ENCODE data around the gene GPSM1. TPM values are rescaled to one million over a fixed set of nuclear protein-coding genes. Genes with fewer than 3 reads are reported as not detected.

The GPSM1 gene
- total RNA-seq, 2 experiments from 2014 or later, result 9.1 to 11.0 TPM

- Mint-ChIP-seq H3K9me3 (no peaks in the 10 kb centered on the region), H3K36me3 (no peaks in the 10 kb centered on the region), H3K27ac (no peak overlapping the region), H3K4me1 (no peaks in the 10 kb centered on the region), H3K27me3 (no peaks in the 10 kb centered on the region), H3K4me3 (no peak overlapping the region)
- no peak for DNase-seq
These were observed 28.5 kb downstream of the GPSM1 start for GRCh38 chr9:136355616-136356557.

GRCh38 chr9:136357202-136357725 is 29.9 kb downstream of the GPSM1 start:
- no peak for DNase-seq
- Mint-ChIP-seq H3K27ac (no peak overlapping the region), H3K9me3 (no peaks in the 10 kb centered on the region), H3K4me1 (no peaks in the 10 kb centered on the region), H3K36me3 (no peaks in the 10 kb centered on the region), H3K27me3 (no peaks in the 10 kb centered on the region), H3K4me3 (no peak overlapping the region)

- no peaks in the 10 kb centered on the region for H3K36me3 Mint-ChIP-seq
- no peaks in the 10 kb centered on the region for H3K27me3 Mint-ChIP-seq
- peaks cover 2% of the 10 kb centered on the region for H3K4me1 Mint-ChIP-seq
- no peaks in the 10 kb centered on the region for H3K9me3 Mint-ChIP-seq
- H3K27ac Mint-ChIP-seq, result no peak overlapping the region
- no peak overlapping the region for H3K4me3 Mint-ChIP-seq
- no peak for DNase-seq
These were observed 30.7 kb downstream of the GPSM1 start for GRCh38 chr9:136358016-136358415.

- Mint-ChIP-seq H3K4me3 (no peak overlapping the region), H3K9me3 (no peaks in the 10 kb centered on the region), H3K27me3 (no peaks in the 10 kb centered on the region), H3K27ac (no peak overlapping the region), H3K36me3 (no peaks in the 10 kb centered on the region), H3K4me1 (peaks cover 2% of the 10 kb centered on the region)
- DNase-seq, result no peak
These were observed 31.5 kb downstream of the GPSM1 start for GRCh38 chr9:136358888-136359287.

GRCh38 chr9:136359774-136360718 is 32.7 kb downstream of the GPSM1 start:
- Mint-ChIP-seq H3K27ac (no peak overlapping the region), H3K4me1 (peaks cover 2% of the 10 kb centered on the region), H3K9me3 (no peaks in the 10 kb centered on the region), H3K4me3 (no peak overlapping the region), H3K36me3 (no peaks in the 10 kb centered on the region), H3K27me3 (no peaks in the 10 kb centered on the region)
- no peak for DNase-seq

- Mint-ChIP-seq H3K4me1 (peaks cover 2% of the 10 kb centered on the region), H3K4me3 (no peak overlapping the region), H3K27me3 (no peaks in the 10 kb centered on the region), H3K36me3 (no peaks in the 10 kb centered on the region), H3K9me3 (no peaks in the 10 kb centered on the region), H3K27ac (no peak overlapping the region)
- DNase-seq, result no peak
These were observed 33.9 kb downstream of the GPSM1 start for GRCh38 chr9:136361047-136361753.

GRCh38 chr9:136361754-136362449 is 34.6 kb downstream of the GPSM1 start:
- DNase-seq, result no peak
- Mint-ChIP-seq H3K4me3 (no peak overlapping the region), H3K4me1 (peaks cover 2% of the 10 kb centered on the region), H3K36me3 (no peaks in the 10 kb centered on the region), H3K27ac (no peak overlapping the region), H3K9me3 (no peaks in the 10 kb centered on the region), H3K27me3 (no peaks in the 10 kb centered on the region)

- Mint-ChIP-seq H3K9me3 (no peaks in the 10 kb centered on the region), H3K27me3 (no peaks in the 10 kb centered on the region), H3K27ac (peak overlapping the region; percentile 29), H3K4me3 (no peak overlapping the region), H3K36me3 (no peaks in the 10 kb centered on the region), H3K4me1 (peaks cover 2% of the 10 kb centered on the region)
- DNase-seq, result no peak
These were observed 35.1 kb downstream of the GPSM1 start for GRCh38 chr9:136362450-136362784.

GRCh38 chr9:136363106-136363948 is 36.0 kb downstream of the GPSM1 start, which contains the start of gene DNLZ:
TSS of gene DNLZ (minus strand) at chr9:136363744. CDS start at chr9:136363714, 30 bp downstream.
- Mint-ChIP-seq H3K27me3 (no peaks in the 10 kb centered on the region), H3K27ac (peak within 1 kb of the TSS; percentile 88), H3K4me3 (peak within 1 kb of the TSS; percentile 84)

GRCh38 chr9:136363949-136364748 is 36.8 kb downstream of the GPSM1 start:
- Mint-ChIP-seq H3K4me3 (peak overlapping the region; percentile 14), H3K9me3 (no peaks in the 10 kb centered on the region), H3K27me3 (no peaks in the 10 kb centered on the region), H3K4me1 (peaks cover 2% of the 10 kb centered on the region), H3K27ac (no peak overlapping the region), H3K36me3 (no peaks in the 10 kb centered on the region)
- DNase-seq, result no peak

More at GRCh38 chr9:136363106-136363948, 36.0 kb downstream of the GPSM1 start, which contains the start of gene DNLZ:
- peaks cover 2% of the 10 kb centered on the region for H3K4me1 Mint-ChIP-seq
- no peaks in the 10 kb centered on the region for H3K36me3 Mint-ChIP-seq
- peak; percentile 94 for DNase-seq
- H3K9me3 Mint-ChIP-seq, result no peaks in the 10 kb centered on the region

GRCh38 chr9:136364942-136365774 is 37.8 kb downstream of the GPSM1 start:
- no peak for DNase-seq
- H3K4me1 Mint-ChIP-seq, result peaks cover 2% of the 10 kb centered on the region
- no peak overlapping the region for H3K4me3 Mint-ChIP-seq
- no peaks in the 10 kb centered on the region for H3K27me3 Mint-ChIP-seq
- H3K27ac Mint-ChIP-seq, result no peak overlapping the region
- no peaks in the 10 kb centered on the region for H3K36me3 Mint-ChIP-seq
- no peaks in the 10 kb centered on the region for H3K9me3 Mint-ChIP-seq

- H3K4me3 Mint-ChIP-seq, result no peak overlapping the region
- H3K4me1 Mint-ChIP-seq, result peaks cover 2% of the 10 kb centered on the region
- no peaks in the 10 kb centered on the region for H3K9me3 Mint-ChIP-seq
- H3K36me3 Mint-ChIP-seq, result no peaks in the 10 kb centered on the region
- no peaks in the 10 kb centered on the region for H3K27me3 Mint-ChIP-seq
- H3K27ac Mint-ChIP-seq, result peak overlapping the region; percentile 29
- DNase-seq, result no peak
These were observed 38.5 kb downstream of the GPSM1 start for GRCh38 chr9:136365775-136366222.
